Measurements from ENCODE around the gene OLFML1.

Gene OLFML1

DNA sequence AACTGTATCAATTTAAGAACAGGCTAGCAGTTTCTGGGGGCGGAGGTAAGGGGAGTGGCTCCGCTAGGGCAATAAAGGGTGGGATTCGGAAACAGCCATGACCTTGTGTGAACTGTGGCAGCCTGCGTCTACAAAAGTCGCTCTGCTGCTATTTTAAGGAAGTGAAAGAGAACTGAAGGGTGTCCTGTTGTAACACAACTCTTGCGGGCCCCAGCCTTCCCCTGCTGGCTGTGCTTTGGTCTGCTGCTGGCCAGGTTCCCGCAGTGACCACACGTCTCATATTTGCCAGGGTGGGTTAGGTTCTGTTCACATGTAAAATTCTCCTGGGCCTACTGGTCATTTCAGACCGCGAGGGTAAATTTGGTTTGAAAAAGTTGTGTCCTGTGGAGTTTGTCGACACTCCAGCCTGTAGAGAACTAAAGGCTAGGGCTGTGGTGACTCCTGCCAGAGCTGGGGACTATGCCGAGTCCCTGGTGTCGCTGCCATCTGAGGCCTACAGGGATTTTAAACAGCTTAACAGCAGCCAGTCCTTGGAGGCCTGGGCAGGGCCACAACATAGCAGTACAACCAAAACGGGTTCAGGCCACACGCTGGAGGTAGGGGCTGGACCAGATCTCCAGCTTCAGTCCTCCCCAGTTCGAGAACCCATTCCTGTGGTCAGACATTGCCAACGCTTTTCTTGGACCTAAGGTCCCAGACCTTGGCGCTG lies 27.4 kb downstream of the OLFML1 start:
- no peak overlapping the region for H3K9ac ChIP-seq (ENCODE audit: low read length)
- no peaks in the 10 kb centered on the region for H3K9me3 ChIP-seq (ENCODE audit: insufficient read depth, low read depth, low read length)
- H3K27me3 ChIP-seq (ENCODE audit: insufficient read depth, low read length): no peaks in the 10 kb centered on the region
- H2BK12ac ChIP-seq (ENCODE audit: low read length): no peak overlapping the region
- H2AFZ ChIP-seq (ENCODE audit: insufficient read depth, low read length, poor library complexity): peak overlapping the region; percentile 62
- peaks cover 10 to 16% of the 10 kb centered on the region in 2 experiments for H3K4me1 ChIP-seq (ENCODE audit: control insufficient read depth in 1 of 2, insufficient read depth in 2 of 2, low read length in 2 of 2)
- peak overlapping the region; percentile 11 for H4K12ac ChIP-seq (ENCODE audit: low read depth, low read length)
- peak overlapping the region; percentile 99 for H3K4me2 ChIP-seq (ENCODE audit: low read length)
- H3K4ac ChIP-seq (ENCODE audit: low read depth, low read length): no peak overlapping the region
- peaks cover 7% of the 10 kb centered on the region for H3K79me2 ChIP-seq (ENCODE audit: control insufficient read depth, insufficient read depth, low read length, poor library complexity)
- peak overlapping the region; percentile 12 for H4K8ac ChIP-seq (ENCODE audit: low read depth, low read length)
- H3K23ac ChIP-seq (ENCODE audit: low read length): no peak overlapping the region
- no peak overlapping the region for H2AK5ac ChIP-seq (ENCODE audit: low read length)
- peak in 1 of 2 donors; percentile 34 for DNase-seq
- peaks cover 2% of the 10 kb centered on the region for H3K79me1 ChIP-seq (ENCODE audit: low read length)
- no peaks in the 10 kb centered on the region for H3K36me3 ChIP-seq (ENCODE audit: control insufficient read depth in 1 of 2, insufficient read depth in 2 of 2, low read length in 2 of 2)
- no peak overlapping the region for H3K4me3 ChIP-seq (ENCODE audit: low read depth, low read length)
- H3K18ac ChIP-seq (ENCODE audit: low read length): no peak overlapping the region
- H4K91ac ChIP-seq (ENCODE audit: low read depth, low read length): peak overlapping the region; percentile 20
- no CpG with 5 or more reads among the region's 18 CpGs for whole genome bisulfite sequencing (ENCODE audit: extremely low coverage, insufficient coverage, insufficient read length)
- H3K27ac ChIP-seq (ENCODE audit: low read depth, low read length): no peak overlapping the region
- H3K14ac ChIP-seq (ENCODE audit: low read length): peak overlapping the region; percentile 25
- no peak overlapping the region for H2BK5ac ChIP-seq (ENCODE audit: low read depth, low read length, poor library complexity)
- H2BK120ac ChIP-seq (ENCODE audit: insufficient read depth, low read length, poor library complexity): no peak overlapping the region

DNA sequence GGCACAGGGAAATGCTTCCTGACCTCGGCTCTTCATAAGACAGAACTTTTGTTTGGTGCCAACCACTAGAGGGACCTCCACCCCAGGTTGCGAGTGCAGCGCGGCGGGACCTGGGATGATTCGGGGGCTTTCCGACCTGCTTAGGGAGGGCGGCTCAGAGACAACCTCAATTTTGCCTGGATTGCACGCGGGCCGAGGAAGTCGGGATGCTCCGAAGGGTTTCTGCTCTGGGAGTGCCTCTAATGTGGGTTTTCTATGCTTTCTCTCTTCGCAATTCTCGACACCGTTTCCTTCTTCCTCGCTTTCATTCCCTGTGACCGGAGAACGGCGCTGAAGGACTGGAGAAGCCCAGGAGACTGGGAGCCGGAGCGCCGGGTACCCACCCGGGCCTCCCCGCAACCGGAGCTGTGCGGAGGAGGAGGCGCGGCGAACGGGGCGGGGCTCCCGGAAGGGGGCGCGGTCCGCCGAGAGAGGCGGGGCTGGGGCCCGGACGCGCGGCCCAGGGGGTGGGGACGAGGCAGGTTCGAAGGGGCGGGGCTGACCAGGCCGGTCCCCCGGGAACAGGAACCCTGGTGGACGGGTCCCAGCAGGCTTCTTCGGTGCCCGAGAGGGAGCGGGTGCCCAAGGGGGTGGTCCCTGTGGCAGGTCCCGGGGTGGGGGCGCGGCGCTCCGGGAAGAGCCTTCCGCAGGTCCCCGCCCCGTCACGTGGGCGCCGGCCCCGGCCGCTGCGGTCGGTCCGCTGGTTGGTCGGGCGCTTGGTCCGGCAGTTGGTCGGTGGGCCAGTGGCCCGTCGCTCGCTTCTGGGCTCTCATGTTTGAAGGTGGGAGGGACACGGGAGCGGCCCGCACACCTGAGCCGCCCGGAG lies 28.2 kb downstream of the OLFML1 start, which contains the start of gene PPFIBP2:
Gene PPFIBP2, plus strand, starts transcription at position 766 of the 865 bp plus-strand sequence. CDS start 35,477 bp downstream, outside the sequence.
- WGBS (ENCODE audit: extremely low coverage, insufficient coverage, insufficient read length): no CpG with 5 or more reads among the region's 79 CpGs
- peaks cover 2% of the 10 kb centered on the region for H3K79me1 ChIP-seq (ENCODE audit: low read length)
- H3K4ac ChIP-seq (ENCODE audit: low read depth, low read length): peak within 1 kb of the TSS; percentile 3
- H3K4me1 ChIP-seq (ENCODE audit: control insufficient read depth in 1 of 2, insufficient read depth in 2 of 2, low read length in 2 of 2): peaks cover 10 to 16% of the 10 kb centered on the region in 2 experiments
- peak within 1 kb of the TSS; percentile 77 for H2AFZ ChIP-seq (ENCODE audit: insufficient read depth, low read length, poor library complexity)
- no peaks in the 10 kb centered on the region for H3K9me3 ChIP-seq (ENCODE audit: insufficient read depth, low read depth, low read length)
- no peaks in the 10 kb centered on the region for H3K27me3 ChIP-seq (ENCODE audit: insufficient read depth, low read length)
- H3K9ac ChIP-seq (ENCODE audit: low read length): peak within 1 kb of the TSS; percentile 57
- H2BK120ac ChIP-seq (ENCODE audit: insufficient read depth, low read length, poor library complexity): peak within 1 kb of the TSS; percentile 74
- peak within 1 kb of the TSS; percentile 99 for H3K4me2 ChIP-seq (ENCODE audit: low read length)
- H4K12ac ChIP-seq (ENCODE audit: low read depth, low read length): peak within 1 kb of the TSS; percentile 38
- peaks cover 7% of the 10 kb centered on the region for H3K79me2 ChIP-seq (ENCODE audit: control insufficient read depth, insufficient read depth, low read length, poor library complexity)
- no peaks in the 10 kb centered on the region for H3K36me3 ChIP-seq (ENCODE audit: control insufficient read depth in 1 of 2, insufficient read depth in 2 of 2, low read length in 2 of 2)
- peak within 1 kb of the TSS; percentile 68 for H2BK5ac ChIP-seq (ENCODE audit: low read depth, low read length, poor library complexity)
- peak within 1 kb of the TSS; percentile 26 for H2AK5ac ChIP-seq (ENCODE audit: low read length)
- H4K91ac ChIP-seq (ENCODE audit: low read depth, low read length): peak within 1 kb of the TSS; percentile 82
- peak; percentile 78 to 85 for DNase-seq
- H3K4me3 ChIP-seq (ENCODE audit: low read depth, low read length): peak within 1 kb of the TSS; percentile 90
- peak within 1 kb of the TSS; percentile 61 for H3K14ac ChIP-seq (ENCODE audit: low read length)
- peak within 1 kb of the TSS; percentile 35 for H3K27ac ChIP-seq (ENCODE audit: low read depth, low read length)
- H2BK12ac ChIP-seq (ENCODE audit: low read length): no peak within 1 kb of the TSS
- H3K18ac ChIP-seq (ENCODE audit: low read length): peak within 1 kb of the TSS; percentile 69
- no peak within 1 kb of the TSS for H3K23ac ChIP-seq (ENCODE audit: low read length)
- H4K8ac ChIP-seq (ENCODE audit: low read depth, low read length): peak within 1 kb of the TSS; percentile 74

DNA sequence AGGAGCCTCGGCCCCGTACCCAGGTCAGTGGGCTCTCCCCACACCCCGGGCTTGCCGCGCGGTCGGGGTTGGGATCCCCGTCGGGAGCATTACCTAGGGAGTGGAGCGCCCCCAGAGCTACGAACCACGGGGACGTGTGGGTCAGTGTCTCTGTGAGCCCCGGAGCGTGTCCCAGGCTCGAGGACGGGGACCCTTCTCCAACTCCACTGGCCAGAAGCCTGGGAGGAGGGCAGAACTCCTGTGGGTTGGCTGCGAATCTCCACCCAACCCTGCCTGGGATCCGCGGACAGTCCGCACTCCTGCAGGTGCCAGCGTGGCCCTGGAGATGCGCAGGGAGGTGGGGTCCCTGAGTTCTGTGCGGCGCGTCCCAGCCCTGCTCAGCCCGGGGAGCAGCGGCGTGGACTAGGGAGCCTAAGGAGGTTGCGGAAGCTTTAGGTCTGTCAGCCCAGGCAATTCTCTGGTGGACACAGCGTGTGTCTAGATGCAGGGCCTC lies 28.8 kb downstream of the OLFML1 start:
- peak in 1 of 2 donors; percentile 32 for DNase-seq

DNA sequence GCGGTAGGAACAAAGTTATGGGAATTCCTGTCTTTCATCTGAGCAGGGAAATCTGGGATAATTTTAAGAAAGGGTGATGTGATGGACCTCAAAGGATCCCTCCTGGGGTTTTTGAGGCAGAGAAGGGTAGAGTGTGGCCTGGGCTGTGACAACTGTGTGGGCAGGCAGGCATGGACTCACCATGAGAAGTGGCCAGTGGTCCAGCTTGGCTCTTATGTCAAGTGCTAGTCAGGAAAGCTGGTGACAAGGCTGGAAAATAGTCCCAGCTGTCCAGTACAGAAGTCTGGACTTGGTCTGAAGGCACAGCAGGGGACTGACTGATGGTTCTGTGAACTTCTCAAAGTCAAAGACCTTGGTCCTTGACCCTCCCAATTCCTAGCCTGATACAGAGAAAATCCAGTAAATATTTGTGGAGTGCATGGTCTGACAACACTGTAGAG lies 30.2 kb downstream of the OLFML1 start:
- H2AFZ ChIP-seq (ENCODE audit: insufficient read depth, low read length, poor library complexity): no peak overlapping the region
- H3K4me3 ChIP-seq (ENCODE audit: low read depth, low read length): no peak overlapping the region
- H4K91ac ChIP-seq (ENCODE audit: low read depth, low read length): no peak overlapping the region
- no peak overlapping the region for H2BK5ac ChIP-seq (ENCODE audit: low read depth, low read length, poor library complexity)
- no peaks in the 10 kb centered on the region for H3K36me3 ChIP-seq (ENCODE audit: control insufficient read depth in 1 of 2, insufficient read depth in 2 of 2, low read length in 2 of 2)
- H3K14ac ChIP-seq (ENCODE audit: low read length): no peak overlapping the region
- no peak overlapping the region for H2AK5ac ChIP-seq (ENCODE audit: low read length)
- H4K8ac ChIP-seq (ENCODE audit: low read depth, low read length): no peak overlapping the region
- peaks cover 7% of the 10 kb centered on the region for H3K79me2 ChIP-seq (ENCODE audit: control insufficient read depth, insufficient read depth, low read length, poor library complexity)
- H3K4me2 ChIP-seq (ENCODE audit: low read length): no peak overlapping the region
- H3K27ac ChIP-seq (ENCODE audit: low read depth, low read length): no peak overlapping the region
- no peak overlapping the region for H3K23ac ChIP-seq (ENCODE audit: low read length)
- WGBS (ENCODE audit: extremely low coverage, insufficient coverage, insufficient read length): no CpG with 5 or more reads among the region's 1 CpG
- no peak overlapping the region for H2BK120ac ChIP-seq (ENCODE audit: insufficient read depth, low read length, poor library complexity)
- H3K18ac ChIP-seq (ENCODE audit: low read length): no peak overlapping the region
- peaks cover 6 to 16% of the 10 kb centered on the region in 2 experiments for H3K4me1 ChIP-seq (ENCODE audit: control insufficient read depth in 1 of 2, insufficient read depth in 2 of 2, low read length in 2 of 2)
- no peak overlapping the region for H4K12ac ChIP-seq (ENCODE audit: low read depth, low read length)
- DNase-seq: no peak
- no peak overlapping the region for H3K9ac ChIP-seq (ENCODE audit: low read length)
- no peak overlapping the region for H3K4ac ChIP-seq (ENCODE audit: low read depth, low read length)
- peaks cover 2% of the 10 kb centered on the region for H3K79me1 ChIP-seq (ENCODE audit: low read length)
- no peaks in the 10 kb centered on the region for H3K27me3 ChIP-seq (ENCODE audit: insufficient read depth, low read length)
- H3K9me3 ChIP-seq (ENCODE audit: insufficient read depth, low read depth, low read length): no peaks in the 10 kb centered on the region
- no peak overlapping the region for H2BK12ac ChIP-seq (ENCODE audit: low read length)

More for the DNA sequence above, 28.8 kb downstream of the OLFML1 start:
- peak overlapping the region; percentile 61 for H3K14ac ChIP-seq (ENCODE audit: low read length)
- H3K23ac ChIP-seq (ENCODE audit: low read length): no peak overlapping the region
- no peaks in the 10 kb centered on the region for H3K9me3 ChIP-seq (ENCODE audit: insufficient read depth, low read depth, low read length)
- peaks cover 2% of the 10 kb centered on the region for H3K79me1 ChIP-seq (ENCODE audit: low read length)
- no peak overlapping the region for H4K12ac ChIP-seq (ENCODE audit: low read depth, low read length)
- H4K8ac ChIP-seq (ENCODE audit: low read depth, low read length): peak overlapping the region; percentile 74
- no peaks in the 10 kb centered on the region for H3K36me3 ChIP-seq (ENCODE audit: control insufficient read depth in 1 of 2, insufficient read depth in 2 of 2, low read length in 2 of 2)
- no peak overlapping the region for H3K27ac ChIP-seq (ENCODE audit: low read depth, low read length)
- peak overlapping the region; percentile 26 for H2AK5ac ChIP-seq (ENCODE audit: low read length)
- peaks cover 10 to 16% of the 10 kb centered on the region in 2 experiments for H3K4me1 ChIP-seq (ENCODE audit: control insufficient read depth in 1 of 2, insufficient read depth in 2 of 2, low read length in 2 of 2)
- H2BK5ac ChIP-seq (ENCODE audit: low read depth, low read length, poor library complexity): no peak overlapping the region
- peak overlapping the region; percentile 57 for H3K9ac ChIP-seq (ENCODE audit: low read length)
- H3K79me2 ChIP-seq (ENCODE audit: control insufficient read depth, insufficient read depth, low read length, poor library complexity): peaks cover 7% of the 10 kb centered on the region
- H4K91ac ChIP-seq (ENCODE audit: low read depth, low read length): peak overlapping the region; percentile 2
- no CpG with 5 or more reads among the region's 31 CpGs for WGBS (ENCODE audit: extremely low coverage, insufficient coverage, insufficient read length)
- H2AFZ ChIP-seq (ENCODE audit: insufficient read depth, low read length, poor library complexity): peak overlapping the region; percentile 77
- peak overlapping the region; percentile 69 for H3K18ac ChIP-seq (ENCODE audit: low read length)
- H2BK12ac ChIP-seq (ENCODE audit: low read length): no peak overlapping the region
- peak overlapping the region; percentile 74 for H2BK120ac ChIP-seq (ENCODE audit: insufficient read depth, low read length, poor library complexity)
- H3K4me2 ChIP-seq (ENCODE audit: low read length): peak overlapping the region; percentile 99
- no peaks in the 10 kb centered on the region for H3K27me3 ChIP-seq (ENCODE audit: insufficient read depth, low read length)
- peak overlapping the region; percentile 90 for H3K4me3 ChIP-seq (ENCODE audit: low read depth, low read length)
- H3K4ac ChIP-seq (ENCODE audit: low read depth, low read length): peak overlapping the region; percentile 3

All from trophoblast cell (in vitro differentiated cells and primary cell).